NOMO-1 treated with dmso at 0.1 percent for 144 hours (cell line): ENCODE results near the gene EFHD2.
"Not testable (repeated sequence)": the region's sequence is repeated elsewhere in the genome, so short reads cannot be mapped to it uniquely, and the experiment has no call there.

Source experiments
- DNase-seq: peaks from one replicate; lab custom pipeline; 2025; ENCODE audit not compliant: unreplicated experiment; lab: John Stamatoyannopoulos, UW

EFHD2 gene, protein sequence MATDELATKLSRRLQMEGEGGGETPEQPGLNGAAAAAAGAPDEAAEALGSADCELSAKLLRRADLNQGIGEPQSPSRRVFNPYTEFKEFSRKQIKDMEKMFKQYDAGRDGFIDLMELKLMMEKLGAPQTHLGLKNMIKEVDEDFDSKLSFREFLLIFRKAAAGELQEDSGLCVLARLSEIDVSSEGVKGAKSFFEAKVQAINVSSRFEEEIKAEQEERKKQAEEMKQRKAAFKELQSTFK

DNA sequence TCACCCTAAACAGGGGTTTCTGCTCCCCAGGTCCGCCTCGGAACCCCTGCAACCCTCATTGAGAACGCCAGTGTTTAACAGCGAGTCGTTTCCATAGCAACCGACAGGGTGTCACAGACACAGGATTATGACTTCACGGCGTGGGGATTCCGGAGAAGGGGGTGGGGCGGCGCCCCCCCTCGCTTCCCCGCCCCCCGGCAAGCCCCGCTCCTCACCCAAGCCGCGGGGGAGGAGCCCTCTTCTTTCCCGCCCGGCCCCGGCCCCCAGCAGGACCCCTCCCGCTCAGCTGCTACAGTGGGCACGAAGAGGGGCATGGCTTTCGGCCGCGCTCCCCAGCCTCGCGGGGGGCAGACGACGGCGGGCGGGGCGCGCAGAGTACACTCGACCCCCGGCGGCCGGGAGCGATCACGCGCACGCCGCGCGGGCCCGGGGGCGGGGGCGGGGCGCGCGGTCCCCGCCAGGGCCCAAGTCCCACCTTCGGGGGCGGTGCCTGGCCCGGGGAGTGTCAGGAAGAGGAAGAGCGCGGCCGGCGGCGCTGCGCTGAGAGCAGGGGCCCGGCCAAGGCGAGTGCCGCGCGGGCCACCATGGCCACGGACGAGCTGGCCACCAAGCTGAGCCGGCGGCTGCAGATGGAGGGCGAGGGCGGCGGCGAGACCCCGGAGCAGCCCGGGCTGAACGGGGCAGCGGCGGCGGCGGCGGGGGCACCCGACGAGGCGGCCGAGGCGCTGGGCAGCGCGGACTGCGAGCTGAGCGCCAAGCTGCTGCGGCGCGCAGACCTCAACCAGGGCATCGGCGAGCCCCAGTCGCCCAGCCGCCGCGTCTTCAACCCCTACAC lies at the start of gene EFHD2:
Gene EFHD2, plus strand, starts transcription at position 501 of the 835 bp plus-strand sequence. Its CDS starts 84 bp downstream, at position 585.
- DNase-seq, result peak; percentile 75

DNA sequence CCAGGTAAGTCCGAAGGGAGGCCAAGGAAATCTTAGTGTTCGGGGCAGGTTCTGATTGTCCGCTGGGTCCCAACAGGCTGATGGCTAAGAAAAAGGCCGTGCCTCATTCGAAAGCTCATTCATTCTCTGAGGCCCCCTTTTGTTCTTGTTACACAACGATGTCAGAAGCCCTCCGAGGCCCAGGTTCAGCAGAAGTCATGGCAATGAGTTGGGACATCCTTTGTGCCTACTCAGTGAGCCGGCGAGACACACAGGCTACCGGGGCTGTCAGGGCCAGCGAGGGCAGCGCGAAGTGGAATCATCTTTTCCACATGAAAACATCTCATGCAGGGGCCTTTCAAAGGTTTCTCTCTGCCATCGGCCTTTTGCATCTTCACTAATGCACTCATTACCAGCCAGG lies 49.0 kb upstream of the EFHD2 start:
- DNase-seq, result no peak

DNA sequence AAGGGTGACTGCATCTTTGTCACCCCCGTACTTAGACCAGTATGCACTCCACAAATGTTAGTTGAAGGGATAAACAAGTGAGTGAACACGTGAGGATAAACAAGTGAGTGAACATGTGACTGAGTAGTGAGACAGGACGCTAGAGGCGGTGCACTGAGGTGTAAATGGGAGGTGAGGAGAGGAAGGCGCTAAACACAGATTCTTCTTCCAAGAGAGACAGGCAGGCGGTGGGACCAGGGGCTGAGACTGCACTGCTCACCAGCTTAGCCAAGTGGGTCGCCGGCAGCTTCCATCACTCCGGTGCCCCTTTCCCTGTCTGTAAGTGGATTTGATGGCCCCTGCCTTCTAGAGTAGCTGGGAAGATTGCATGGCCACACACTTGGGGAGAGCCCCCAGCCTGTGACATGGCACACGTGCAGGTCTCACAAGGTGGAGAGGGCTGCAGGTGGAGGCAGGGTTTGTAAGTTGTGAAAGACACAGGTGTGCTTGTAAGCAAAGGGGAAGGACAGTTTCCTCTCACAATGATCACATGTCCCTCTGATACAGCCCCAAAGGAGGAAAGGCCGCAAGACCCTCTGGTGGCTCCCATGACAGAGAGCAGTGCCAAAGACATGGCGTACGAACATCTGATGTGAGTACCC lies 47.5 kb upstream of the EFHD2 start:
- DNase-seq, result no peak

DNA sequence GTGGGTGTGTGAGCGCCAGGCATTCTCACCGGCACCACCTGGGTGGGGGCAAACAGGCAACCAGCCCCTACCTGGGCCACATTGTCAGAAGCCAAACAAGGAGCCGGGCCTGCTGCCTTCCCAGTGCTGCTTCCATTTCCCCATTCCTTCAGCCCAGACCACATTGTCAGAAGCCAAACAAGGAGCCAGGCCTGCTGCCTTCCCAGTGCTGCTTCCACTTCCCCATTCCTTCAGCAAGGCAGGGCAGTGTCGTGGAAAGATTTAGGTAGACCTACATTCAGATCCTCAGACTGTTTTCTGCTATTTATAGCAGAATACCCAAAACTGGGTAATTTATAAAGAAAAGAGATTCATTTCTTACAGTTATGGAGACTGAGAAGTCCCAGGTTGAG lies 47.0 kb upstream of the EFHD2 start:
- DNase-seq, result no peak

DNA sequence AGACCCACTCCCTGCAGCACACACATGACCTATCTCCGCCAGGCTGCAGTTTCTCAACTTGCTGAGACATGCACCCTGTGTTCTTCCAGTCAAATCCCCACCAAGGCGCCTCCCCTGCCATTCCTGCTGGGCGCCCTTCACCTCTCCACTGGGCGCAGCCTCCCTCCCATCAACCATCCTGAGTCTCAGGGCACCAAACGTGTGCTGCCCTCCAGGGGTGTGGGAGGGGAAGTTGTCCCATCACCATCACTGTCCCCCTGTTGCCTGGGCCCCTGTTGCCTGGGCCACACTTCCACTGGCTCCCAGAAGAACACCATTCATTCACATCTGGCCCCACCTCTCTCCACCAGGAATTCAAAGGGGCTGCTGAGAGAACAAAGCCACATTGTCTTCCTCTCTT lies 44.9 kb upstream of the EFHD2 start:
- DNase-seq, result no peak

DNA sequence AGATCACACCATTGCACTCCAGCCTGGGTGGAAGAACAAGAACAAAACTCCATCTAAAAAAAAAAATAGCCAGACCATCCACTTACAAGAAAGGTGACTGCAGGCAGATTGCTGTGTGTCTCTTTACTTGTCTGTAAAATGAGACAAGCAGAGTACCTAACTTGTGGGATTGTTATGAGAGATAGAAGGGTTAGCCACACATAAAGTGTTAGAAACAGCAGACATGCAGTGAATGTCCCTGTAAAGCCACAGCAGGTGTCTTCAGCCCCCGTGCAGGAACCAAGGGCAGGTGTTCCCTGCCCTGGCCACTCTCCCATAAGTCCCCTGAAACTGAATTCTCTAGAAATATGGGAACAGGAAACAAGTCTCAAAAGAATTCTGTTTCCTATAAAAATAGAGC lies 40.8 kb upstream of the EFHD2 start:
- no peak for DNase-seq

DNA sequence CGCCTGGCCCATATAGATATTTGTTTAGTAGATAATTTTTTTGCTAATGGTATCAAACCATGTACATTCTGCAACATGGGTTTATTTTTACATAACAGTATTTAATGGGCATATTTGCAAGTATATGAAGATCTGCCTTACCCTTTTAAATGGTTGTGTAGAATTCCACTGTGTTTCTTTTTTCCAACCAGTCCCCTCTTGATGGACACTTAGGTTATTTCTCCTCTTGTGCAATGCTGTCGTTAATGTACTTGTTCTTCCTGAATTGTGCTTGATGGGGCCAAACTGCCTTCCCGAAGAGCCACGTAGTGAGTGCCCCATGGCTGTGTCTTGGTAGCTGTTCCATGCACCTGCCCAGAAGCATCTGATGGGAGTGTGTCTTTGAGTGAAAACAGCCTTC lies 39.4 kb upstream of the EFHD2 start:
- DNase-seq, result no peak

DNA sequence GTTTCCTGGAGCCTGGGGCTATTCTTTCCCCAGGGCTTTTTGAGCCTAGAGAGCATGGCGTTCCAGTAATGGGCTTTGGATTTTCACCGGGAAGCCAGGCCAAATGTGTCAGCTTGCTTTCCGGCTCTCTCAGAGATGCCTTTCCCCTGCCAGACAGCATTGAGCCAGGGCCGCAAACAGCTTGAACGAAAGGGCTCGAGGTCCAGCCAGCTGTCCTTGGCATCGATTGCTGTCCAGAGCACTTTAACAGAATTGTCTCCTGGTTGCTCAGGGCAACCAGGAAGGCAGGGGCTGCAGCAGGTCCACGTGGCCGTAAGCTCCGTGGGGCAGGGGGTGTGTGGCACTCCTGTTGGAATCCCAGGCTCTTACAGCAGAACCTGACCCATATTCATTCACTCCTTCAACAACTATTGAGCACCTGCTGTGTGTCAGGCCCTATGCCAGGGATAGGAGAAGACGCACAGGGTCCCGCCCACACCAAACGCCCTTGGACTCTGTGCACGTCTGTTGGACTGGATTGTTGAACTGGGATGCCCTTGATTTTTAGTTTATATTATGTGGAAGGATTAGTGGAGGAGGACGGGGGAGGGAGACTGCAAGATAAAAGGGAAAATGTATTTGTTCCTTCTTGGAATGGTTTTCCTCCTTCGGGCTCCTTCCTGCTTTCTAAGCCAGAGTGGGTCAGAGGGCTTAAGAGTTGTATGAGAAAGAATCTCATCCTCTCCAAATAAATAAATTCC lies 38.7 kb upstream of the EFHD2 start:
- DNase-seq, result no peak

DNA sequence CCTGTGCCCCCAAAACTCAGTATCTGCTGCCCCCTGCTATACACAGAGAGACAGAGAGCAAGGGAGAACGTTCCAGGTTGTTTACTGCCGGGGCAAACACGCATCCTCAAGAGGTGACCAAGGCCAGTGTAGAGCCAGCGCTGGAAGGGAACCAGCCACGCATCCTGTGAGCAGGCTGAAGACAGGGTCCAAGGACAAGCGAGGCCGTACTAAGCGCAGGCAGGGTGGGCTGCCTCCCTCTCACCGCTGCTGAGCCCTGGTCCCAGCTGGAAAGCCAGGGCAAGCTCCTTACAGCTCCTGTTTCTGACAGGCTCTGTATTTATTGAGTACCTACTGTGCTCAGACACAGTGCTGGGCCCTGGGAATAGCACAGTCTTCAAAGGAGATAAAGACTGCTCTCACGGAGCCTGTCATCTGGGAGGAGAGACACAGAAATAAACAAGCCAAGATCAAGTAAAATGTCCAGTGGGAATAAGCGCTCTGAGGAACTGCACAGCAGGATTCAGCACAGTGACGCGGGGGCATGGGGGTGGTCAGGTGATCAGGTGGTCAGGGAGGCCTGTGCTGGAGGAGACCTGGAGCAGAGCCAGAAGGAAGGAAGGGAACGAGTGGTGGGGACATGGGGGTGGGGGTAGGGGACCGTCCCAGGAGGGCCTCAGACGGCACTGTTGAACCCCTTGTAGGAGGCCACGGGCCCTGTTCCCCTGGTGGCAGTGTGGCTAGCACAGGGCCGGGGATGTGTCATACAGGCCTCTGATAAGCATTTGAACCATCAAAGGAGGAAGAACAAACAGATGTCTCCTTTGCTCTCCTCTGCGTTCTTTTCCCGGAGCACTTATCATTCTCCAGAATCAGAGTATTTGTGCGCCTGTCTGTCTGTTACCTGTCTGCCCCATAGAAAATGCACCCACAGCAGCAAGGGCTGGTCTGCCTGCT lies 37.8 kb upstream of the EFHD2 start:
- DNase-seq, result no peak

DNA sequence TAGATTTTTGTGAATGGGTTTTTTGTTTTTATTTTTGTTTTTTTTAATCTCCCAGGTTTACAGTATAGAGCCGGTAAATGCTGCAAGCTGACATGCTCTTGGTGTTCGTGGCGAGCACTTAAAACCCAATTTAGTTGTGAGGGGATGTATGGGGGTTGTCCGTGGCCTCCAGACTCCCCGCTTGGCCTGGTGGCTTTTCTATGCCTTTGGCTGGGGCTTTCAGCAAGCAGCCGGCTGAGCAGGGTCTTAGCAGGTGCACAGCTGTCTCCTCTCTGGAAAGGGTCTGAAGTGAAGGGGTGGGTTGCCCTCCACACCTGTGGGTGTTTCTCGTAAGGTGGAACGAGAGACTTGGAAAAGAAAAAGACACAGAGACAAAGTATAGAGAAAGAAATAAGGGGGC lies 31.0 kb upstream of the EFHD2 start:
- no peak for DNase-seq

DNA sequence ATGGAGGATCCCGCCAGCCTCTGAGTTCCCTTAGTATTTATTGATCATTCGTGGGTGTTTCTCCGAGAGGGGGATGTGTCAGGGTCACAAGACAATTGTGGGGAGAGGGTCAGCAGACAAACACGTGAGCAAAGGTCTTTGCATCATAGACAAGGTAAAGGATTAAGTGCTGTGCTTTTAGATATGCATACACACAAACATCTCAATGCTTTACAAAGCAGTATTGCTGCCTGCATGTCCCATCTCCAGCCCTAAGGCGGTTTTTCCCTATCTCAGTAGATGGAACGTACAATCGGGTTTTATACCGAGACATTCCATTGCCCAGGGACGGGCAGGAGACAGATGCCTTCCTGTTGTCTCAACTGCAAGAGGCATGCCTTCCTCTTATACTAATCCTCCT lies 30.5 kb upstream of the EFHD2 start:
- DNase-seq, result not testable (repeated sequence)

DNA sequence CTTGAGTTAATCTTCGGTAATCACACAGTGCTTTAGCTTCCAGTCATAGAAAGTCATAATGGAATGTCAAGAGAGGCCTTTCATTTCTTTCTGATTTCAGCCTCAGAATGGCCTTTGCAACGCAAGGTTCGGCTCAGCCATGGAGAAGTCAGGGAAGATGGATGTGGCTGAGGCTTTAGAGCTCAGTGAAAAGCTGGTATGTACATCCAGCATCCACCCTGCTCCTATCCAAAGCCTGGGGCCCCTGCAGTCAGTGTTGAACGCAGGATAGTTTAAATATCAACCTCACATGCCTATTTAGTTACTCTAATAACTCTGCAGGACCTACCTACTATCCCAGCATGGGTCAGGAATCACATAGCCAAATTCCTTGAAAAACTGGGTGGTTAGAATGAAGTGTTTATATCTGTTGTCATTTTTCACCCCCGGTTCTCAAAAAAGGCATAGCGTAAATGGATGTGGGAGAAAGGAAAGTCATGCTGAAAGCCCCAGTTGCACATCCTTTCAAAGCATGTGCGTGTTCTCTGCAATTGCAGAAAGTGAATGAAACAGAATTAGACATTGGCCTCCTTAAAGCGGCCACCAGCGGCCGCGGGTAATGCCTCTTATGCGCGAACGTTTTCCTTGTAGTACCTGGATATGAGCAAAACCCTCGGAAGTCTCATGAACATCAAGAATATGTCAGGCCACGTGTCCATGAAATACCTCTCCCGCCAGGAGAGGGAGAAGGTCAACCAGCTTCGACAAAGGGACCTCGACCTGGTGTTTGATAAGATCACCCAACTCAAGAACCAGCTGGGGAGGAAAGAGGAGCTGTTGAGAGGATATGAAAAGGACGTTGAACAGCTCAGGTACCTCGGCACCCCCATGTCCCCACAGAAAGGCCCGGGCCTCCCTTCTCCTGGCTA lies 28.8 kb upstream of the EFHD2 start:
- no peak for DNase-seq

DNA sequence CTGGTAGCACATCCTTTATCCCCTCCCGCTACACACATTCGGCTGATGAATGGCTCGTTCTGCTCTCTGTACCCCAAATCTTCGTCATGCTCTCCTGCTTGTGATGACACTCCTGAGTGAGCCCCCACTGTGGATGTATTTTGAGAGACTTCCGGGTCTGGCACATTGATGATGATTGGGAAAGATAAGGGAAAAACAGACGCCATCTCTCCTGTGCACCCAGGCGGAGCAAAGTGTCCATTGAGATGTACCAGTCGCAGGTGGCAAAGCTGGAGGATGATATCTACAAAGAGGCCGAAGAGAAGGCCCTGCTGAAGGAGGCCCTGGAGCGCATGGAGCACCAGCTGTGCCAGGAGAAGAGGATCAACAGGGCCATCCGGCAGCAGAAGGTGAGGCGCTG lies 27.9 kb upstream of the EFHD2 start:
- no peak for DNase-seq

DNA sequence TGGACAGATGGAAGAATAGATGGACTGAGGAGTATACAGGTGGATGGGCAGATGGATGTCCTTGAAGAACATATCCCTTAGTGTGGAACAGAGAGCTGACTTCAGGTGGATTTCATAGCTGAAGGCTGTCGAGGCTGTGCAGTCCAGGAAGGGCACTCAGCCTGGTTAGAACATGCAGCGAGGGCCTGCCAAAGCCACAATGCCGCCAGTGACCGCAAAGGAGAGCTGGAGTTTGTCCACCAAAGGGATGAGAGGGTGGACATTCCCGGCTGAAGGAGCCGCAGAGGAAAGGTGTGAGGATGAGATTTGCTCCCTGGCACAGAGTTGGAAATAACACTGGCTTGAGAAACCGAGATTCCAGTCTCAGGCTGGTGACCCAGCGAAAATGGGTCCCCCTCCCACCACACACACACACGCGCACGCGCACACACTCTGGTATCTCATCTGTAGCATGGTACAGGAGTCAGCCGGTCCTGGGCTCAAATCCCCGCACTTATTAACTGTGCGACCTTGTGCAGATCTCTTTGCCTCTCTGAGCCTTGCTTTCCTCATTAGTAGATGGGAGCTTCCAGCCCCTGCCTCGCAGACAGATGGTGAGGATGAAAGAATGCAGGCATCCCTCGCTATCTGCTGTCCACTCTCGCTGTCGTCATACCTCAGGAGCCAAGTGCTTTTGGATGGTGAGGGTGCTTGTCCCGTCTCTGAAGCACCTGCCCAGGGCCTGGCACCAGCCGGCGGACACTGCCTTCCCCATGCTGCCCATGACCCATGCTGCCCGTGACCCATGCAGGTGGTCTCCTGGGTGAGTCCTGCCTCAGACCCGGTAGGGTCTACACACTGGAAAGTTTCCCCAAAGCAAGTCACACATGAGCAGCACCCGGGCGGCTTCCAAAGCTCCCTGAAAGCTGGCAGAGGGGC lies 26.8 kb upstream of the EFHD2 start:
- no peak for DNase-seq

DNA sequence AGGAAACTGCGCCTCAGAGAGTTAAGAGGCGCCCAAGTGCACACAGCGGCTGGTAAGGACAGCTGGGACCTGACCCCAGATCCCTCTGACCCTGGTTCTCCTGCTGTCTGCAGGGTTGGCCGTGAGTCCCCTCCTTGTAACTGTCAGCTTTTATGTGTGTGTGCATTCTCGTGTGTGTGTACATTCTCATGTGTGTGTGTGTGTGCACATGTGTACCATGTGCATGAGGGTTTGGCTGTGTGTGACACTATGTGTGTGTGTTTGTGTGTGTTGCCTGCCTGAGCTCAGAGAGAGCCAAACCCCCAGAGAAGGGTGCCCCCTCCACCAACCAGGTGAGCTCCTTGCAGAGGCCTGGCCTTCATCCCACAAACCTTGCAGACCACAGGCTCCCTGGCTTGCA lies 25.9 kb upstream of the EFHD2 start:
- DNase-seq, result no peak

DNA sequence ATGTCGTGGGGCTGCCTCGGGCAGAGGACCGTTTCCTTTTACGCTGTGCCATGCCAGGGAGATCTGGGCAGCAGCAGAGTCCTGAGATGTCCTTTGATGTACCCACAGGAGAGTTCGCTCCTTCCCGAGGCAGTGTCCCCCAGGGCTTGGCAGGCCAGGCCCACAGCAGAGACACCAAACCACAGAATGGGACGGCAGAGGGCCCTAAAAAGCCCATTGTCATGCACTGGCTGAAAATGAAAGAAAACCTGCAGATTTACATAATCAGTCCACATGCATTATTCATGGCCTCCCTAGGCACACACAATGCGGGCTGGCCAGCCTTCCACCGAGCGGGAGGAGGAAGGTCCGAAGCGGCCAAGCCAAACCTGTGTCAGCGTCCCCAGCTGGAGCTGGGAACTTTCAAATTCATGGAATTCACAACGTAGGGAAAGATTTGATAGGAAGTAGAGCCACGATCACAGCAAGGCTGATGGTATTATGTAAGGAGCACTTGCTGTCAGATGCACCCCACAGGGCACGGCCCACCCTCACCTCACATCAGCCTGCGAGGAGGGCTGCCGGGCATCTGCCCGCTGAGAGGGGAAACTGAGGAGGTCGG lies 25.3 kb upstream of the EFHD2 start:
- no peak for DNase-seq

DNA sequence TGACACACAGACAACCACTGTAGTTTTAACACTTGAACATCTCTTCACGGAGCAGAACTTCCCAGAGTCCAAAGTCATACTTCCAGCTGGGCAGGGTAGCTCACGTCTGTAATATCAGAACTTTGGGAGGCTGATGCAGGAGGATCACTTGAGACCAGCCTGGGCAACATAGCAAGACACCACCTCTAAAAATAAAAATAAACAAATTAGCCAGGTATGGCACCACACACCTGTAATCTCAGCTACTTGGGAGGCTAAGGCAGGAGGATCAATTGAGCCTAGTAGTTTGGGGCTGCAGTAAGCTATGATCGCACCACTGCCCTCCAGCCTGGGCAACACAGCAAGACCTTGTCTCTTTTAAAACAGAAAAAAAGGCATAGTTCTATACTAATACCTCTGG lies 24.3 kb upstream of the EFHD2 start:
- DNase-seq, result no peak

DNA sequence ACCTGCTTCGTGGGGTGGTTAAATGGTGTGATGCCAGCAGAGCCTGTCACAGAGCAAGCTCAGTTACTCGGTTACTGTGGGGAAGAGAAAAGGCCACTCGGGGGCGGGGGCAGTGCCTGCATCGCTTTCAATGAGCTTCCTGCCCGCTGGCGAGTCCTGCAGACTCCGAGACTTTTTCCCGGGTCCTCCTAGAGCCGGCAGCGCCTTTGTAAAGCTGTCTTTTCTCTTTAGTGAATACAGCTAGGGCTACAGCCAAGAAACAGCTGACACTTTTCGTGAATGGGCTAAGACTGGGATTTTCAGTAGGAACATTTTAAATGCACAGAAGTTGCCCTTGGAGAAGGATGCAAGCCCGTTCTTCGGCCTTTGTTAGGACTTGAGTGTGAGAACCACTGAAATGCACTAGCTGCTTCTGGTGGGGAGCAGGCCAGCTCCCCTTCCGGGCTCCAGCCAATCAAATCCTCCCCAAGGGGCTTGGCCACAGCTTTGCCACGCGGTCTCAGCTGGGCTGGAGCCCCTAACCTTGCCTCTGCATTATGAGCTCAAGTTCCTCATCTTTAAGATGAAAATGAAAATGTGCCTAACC lies 23.4 kb upstream of the EFHD2 start:
- DNase-seq, result no peak
